Measurements from ENCODE around the gene FRMD4A. TPM values are rescaled to one million over a fixed set of nuclear protein-coding genes. Genes with fewer than 3 reads are reported as not detected.
"Not testable (repeated sequence)": the region's sequence is repeated elsewhere in the genome, so short reads cannot be mapped to it uniquely, and the experiment has no call there.

FRMD4A gene
- total RNA-seq, 1 donor from 2014 or later: 236 TPM

GRCh38 chr10:13771992-13772391 lies 558.7 kb downstream of the FRMD4A start:
- Mint-ChIP-seq H3K4me1 (ENCODE audit: unreplicated experiment) (peaks cover 26% of the 10 kb centered on the region), H3K27ac (ENCODE audit: unreplicated experiment) (no peak overlapping the region), H3K4me3 (ENCODE audit: unreplicated experiment) (no peak overlapping the region), H3K9me3 (ENCODE audit: unreplicated experiment) (no peaks in the 10 kb centered on the region), H3K36me3 (ENCODE audit: unreplicated experiment) (peaks cover 52% of the 10 kb centered on the region), H3K27me3 (ENCODE audit: unreplicated experiment) (no peaks in the 10 kb centered on the region)
- TF ChIP-seq CTCF (IDR thresholded peaks at IDR 0.05): no peak
- no peak for DNase-seq (ENCODE audit: extremely low spot score, unreplicated experiment)

- no peak for TF ChIP-seq CTCF (IDR thresholded peaks at IDR 0.05)
- no peak for DNase-seq (ENCODE audit: extremely low spot score, unreplicated experiment)
- Mint-ChIP-seq H3K27me3 (ENCODE audit: unreplicated experiment) (no peaks in the 10 kb centered on the region), H3K4me3 (ENCODE audit: unreplicated experiment) (no peak overlapping the region), H3K27ac (ENCODE audit: unreplicated experiment) (peak overlapping the region; percentile 50), H3K4me1 (ENCODE audit: unreplicated experiment) (peaks cover 21% of the 10 kb centered on the region), H3K9me3 (ENCODE audit: unreplicated experiment) (no peaks in the 10 kb centered on the region), H3K36me3 (ENCODE audit: unreplicated experiment) (peaks cover 54% of the 10 kb centered on the region)
These were observed 559.8 kb downstream of the FRMD4A start for GRCh38 chr10:13770760-13771493.

GRCh38 chr10:13769946-13770345 lies 560.8 kb downstream of the FRMD4A start:
- Mint-ChIP-seq H3K4me1 (ENCODE audit: unreplicated experiment) (peaks cover 18% of the 10 kb centered on the region), H3K27me3 (ENCODE audit: unreplicated experiment) (no peaks in the 10 kb centered on the region), H3K9me3 (ENCODE audit: unreplicated experiment) (no peaks in the 10 kb centered on the region), H3K4me3 (ENCODE audit: unreplicated experiment) (no peak overlapping the region), H3K36me3 (ENCODE audit: unreplicated experiment) (peaks cover 49% of the 10 kb centered on the region), H3K27ac (ENCODE audit: unreplicated experiment) (peak overlapping the region; percentile 38)
- DNase-seq (ENCODE audit: extremely low spot score, unreplicated experiment): no peak
- no peak for TF ChIP-seq CTCF (IDR thresholded peaks at IDR 0.05)

- DNase-seq (ENCODE audit: extremely low spot score, unreplicated experiment): no peak
- Mint-ChIP-seq H3K9me3 (ENCODE audit: unreplicated experiment) (no peaks in the 10 kb centered on the region), H3K36me3 (ENCODE audit: unreplicated experiment) (peaks cover 33% of the 10 kb centered on the region), H3K4me1 (ENCODE audit: unreplicated experiment) (peaks cover 11% of the 10 kb centered on the region), H3K4me3 (ENCODE audit: unreplicated experiment) (no peak overlapping the region), H3K27ac (ENCODE audit: unreplicated experiment) (no peak overlapping the region), H3K27me3 (ENCODE audit: unreplicated experiment) (no peaks in the 10 kb centered on the region)
- no peak for TF ChIP-seq CTCF (IDR thresholded peaks at IDR 0.05)
These were observed 563.0 kb downstream of the FRMD4A start for GRCh38 chr10:13767676-13768178.

GRCh38 chr10:13767148-13767547 lies 563.6 kb downstream of the FRMD4A start:
- not testable (repeated sequence) for DNase-seq (ENCODE audit: extremely low spot score, unreplicated experiment); H3K27me3 Mint-ChIP-seq (ENCODE audit: unreplicated experiment); H3K27ac Mint-ChIP-seq (ENCODE audit: unreplicated experiment); H3K4me3 Mint-ChIP-seq (ENCODE audit: unreplicated experiment); H3K9me3 Mint-ChIP-seq (ENCODE audit: unreplicated experiment)
- Mint-ChIP-seq H3K4me1 (ENCODE audit: unreplicated experiment) (peaks cover 11% of the 10 kb centered on the region), H3K36me3 (ENCODE audit: unreplicated experiment) (peaks cover 38% of the 10 kb centered on the region)

All from osteocyte (in vitro differentiated cells).